Heart left ventricle (tissue), 13 donors: ENCODE measurements around the gene CCNI.

Experiments
- POLR2A ChIP-seq, 2 donors: fragments of 450-650 bp; IDR thresholded peaks; one replicate each; pipeline ENCODE4 v1.6.1; 2017; ENCODE audit warnings: antibody characterized with exemption in 2 of 2, mild to moderate bottlenecking in 2 of 2, moderate library complexity in 2 of 2
- TF ChIP-seq, protein P1 (sequence below), 12 donors: fragments of 200-600 bp; sonication (generic) in 4 of 12; IDR thresholded peaks; one replicate each; pipeline versions ENCODE4 v1.5.0 to v1.8.0; 2018 to 2022; ENCODE audit warnings: antibody characterized with exemption in 12 of 12, mild to moderate bottlenecking in 5 of 12
- donor health status: ischemic (EF 13 %, LVEDD 7.1; RV severe dilation, severe dysfunction).
- donor health status: DM: no; HTN: yes; CAD: no.
- donor health status: DM: no; HTN: no; CAD: no.
- donor health status: ischemic (EF 25% LVEDD 6.9; RV normal size, moderate dysfunction).
- donor health status: ischemic (EF 25% LVEDD 5.7; RV mildly dilated, moderate dysfunction).
- donor health status: ischemic (EF 35%, LVEDD 5.7; RV mildly dilated, moderate dysfunction).
- donor health status: nonischemic (EF 11% LVEDD 7.7; RV severe dilation, severe dysfunction).
- donor health status: DM: yes; HTN: yes; CAD: no.
- donor health status: PGD.
- donor health status: ischemic (EF 29% LVEDD 5.4; RV normal size, mild dysfunction).
- donor health status: nonischemic (EF 23%, LVEDD 6.1; RV moderate dilation, normal function).

DNA sequence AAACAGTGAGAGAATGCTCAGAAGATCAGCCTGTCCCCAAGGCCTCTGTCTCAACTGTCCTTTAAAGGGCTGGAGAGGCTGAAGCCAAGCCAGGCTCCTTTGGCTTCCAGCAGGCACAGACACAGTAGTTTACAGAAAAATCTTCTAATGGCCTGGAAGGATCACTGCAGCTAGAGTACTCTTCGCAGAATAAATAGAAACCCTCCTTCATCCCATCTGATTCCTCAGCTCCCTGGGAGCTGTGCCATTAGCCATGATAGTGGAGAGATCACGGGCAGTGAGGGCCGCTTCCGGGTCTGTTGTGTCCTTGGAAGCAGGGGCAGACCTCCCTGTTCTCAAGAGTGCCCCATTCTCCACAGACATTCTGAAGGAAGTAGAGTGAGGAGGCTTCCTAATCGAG is 63.1 kb downstream of the CCNI start:
- TF ChIP-seq, protein P1, sequence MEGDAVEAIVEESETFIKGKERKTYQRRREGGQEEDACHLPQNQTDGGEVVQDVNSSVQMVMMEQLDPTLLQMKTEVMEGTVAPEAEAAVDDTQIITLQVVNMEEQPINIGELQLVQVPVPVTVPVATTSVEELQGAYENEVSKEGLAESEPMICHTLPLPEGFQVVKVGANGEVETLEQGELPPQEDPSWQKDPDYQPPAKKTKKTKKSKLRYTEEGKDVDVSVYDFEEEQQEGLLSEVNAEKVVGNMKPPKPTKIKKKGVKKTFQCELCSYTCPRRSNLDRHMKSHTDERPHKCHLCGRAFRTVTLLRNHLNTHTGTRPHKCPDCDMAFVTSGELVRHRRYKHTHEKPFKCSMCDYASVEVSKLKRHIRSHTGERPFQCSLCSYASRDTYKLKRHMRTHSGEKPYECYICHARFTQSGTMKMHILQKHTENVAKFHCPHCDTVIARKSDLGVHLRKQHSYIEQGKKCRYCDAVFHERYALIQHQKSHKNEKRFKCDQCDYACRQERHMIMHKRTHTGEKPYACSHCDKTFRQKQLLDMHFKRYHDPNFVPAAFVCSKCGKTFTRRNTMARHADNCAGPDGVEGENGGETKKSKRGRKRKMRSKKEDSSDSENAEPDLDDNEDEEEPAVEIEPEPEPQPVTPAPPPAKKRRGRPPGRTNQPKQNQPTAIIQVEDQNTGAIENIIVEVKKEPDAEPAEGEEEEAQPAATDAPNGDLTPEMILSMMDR (IDR thresholded peaks at IDR 0.05), result no peak
- TF ChIP-seq POLR2A (IDR thresholded peaks at IDR 0.05), result no peak
